Rectal smooth muscle tissue (tissue), 1 donor: ENCODE measurements around the gene EIF4E2.
A peak's percentile ranks its signal among the peaks of the same experiment; 100 is the strongest.

Experiments
- H3K27ac ChIP-seq: one replicate; pipeline ENCODE4 v1.7.0; 2013; ENCODE audit warnings: low read depth, low read length, inconsistent platforms
- H3K27me3 ChIP-seq: one replicate; pipeline ENCODE4 v1.7.0; 2013; ENCODE audit warnings: low read length; ENCODE audit not compliant: control insufficient read depth, insufficient read depth
- H3K36me3 ChIP-seq: one replicate; pipeline ENCODE4 v1.7.0; 2013; ENCODE audit warnings: low read length; ENCODE audit not compliant: control insufficient read depth, insufficient read depth
- H3K4me1 ChIP-seq: one replicate; pipeline ENCODE4 v1.7.0; 2013; ENCODE audit warnings: low read length; ENCODE audit not compliant: control insufficient read depth, insufficient read depth
- H3K4me3 ChIP-seq: one replicate; pipeline ENCODE4 v1.7.0; 2013; ENCODE audit warnings: low read length
- H3K9ac ChIP-seq: one replicate; pipeline ENCODE4 v1.7.0; 2013; ENCODE audit warnings: low read length

The EIF4E2 gene

GRCh38 chr2:232550354-232551249 is at the start of gene EIF4E2, which contains the start of gene TIGD1:
Gene EIF4E2, plus strand, starts transcription at chr2:232550689. Its CDS starts 36 bp downstream, at chr2:232550725.
Gene TIGD1, minus strand, starts transcription at chr2:232550557. Its CDS starts 675 bp downstream, at chr2:232549882.
- H3K9ac ChIP-seq: peak within 1 kb of the TSS; percentile 93
- H3K4me1 ChIP-seq: peaks cover 7% of the 10 kb centered on the region
- peaks cover 6% of the 10 kb centered on the region for H3K36me3 ChIP-seq
- H3K4me3 ChIP-seq: peak within 1 kb of the TSS; percentile 88
- H3K27me3 ChIP-seq: no peaks in the 10 kb centered on the region
- peak within 1 kb of the TSS; percentile 92 for H3K27ac ChIP-seq

GRCh38 chr2:232501331-232501771 is 49.1 kb upstream of the EIF4E2 start:
- H3K4me3 ChIP-seq: no peak overlapping the region
- H3K9ac ChIP-seq: no peak overlapping the region
- H3K27ac ChIP-seq: no peak overlapping the region
- H3K27me3 ChIP-seq: peaks cover 2% of the 10 kb centered on the region
- H3K4me1 ChIP-seq: no peaks in the 10 kb centered on the region
- H3K36me3 ChIP-seq: no peaks in the 10 kb centered on the region

- Histone ChIP-seq H3K4me1 (no peaks in the 10 kb centered on the region), H3K27me3 (peaks cover 2% of the 10 kb centered on the region), H3K9ac (no peak overlapping the region), H3K27ac (no peak overlapping the region), H3K36me3 (no peaks in the 10 kb centered on the region), H3K4me3 (no peak overlapping the region)
Measured at GRCh38 chr2:232501794-232502390, 48.6 kb upstream of the EIF4E2 start.

- H3K4me3 ChIP-seq: no peak overlapping the region
- no peaks in the 10 kb centered on the region for H3K36me3 ChIP-seq
- peaks cover 2% of the 10 kb centered on the region for H3K27me3 ChIP-seq
- H3K9ac ChIP-seq: no peak overlapping the region
- no peak overlapping the region for H3K27ac ChIP-seq
- H3K4me1 ChIP-seq: no peaks in the 10 kb centered on the region
Measured at GRCh38 chr2:232502511-232502910, 48.0 kb upstream of the EIF4E2 start.

GRCh38 chr2:232502911-232503808 is 47.3 kb upstream of the EIF4E2 start:
- H3K27ac ChIP-seq: no peak overlapping the region
- peaks cover 2% of the 10 kb centered on the region for H3K27me3 ChIP-seq
- H3K9ac ChIP-seq: peak overlapping the region; percentile 7
- no peaks in the 10 kb centered on the region for H3K36me3 ChIP-seq
- no peaks in the 10 kb centered on the region for H3K4me1 ChIP-seq
- H3K4me3 ChIP-seq: peak overlapping the region; percentile 51

GRCh38 chr2:232503809-232504323 is 46.6 kb upstream of the EIF4E2 start:
- Histone ChIP-seq H3K27ac (no peak overlapping the region), H3K4me3 (peak overlapping the region; percentile 51)

GRCh38 chr2:232504438-232504837 is 46.1 kb upstream of the EIF4E2 start:
- Histone ChIP-seq H3K27me3 (peaks cover 5% of the 10 kb centered on the region), H3K4me3 (no peak overlapping the region), H3K9ac (no peak overlapping the region), H3K27ac (no peak overlapping the region), H3K36me3 (no peaks in the 10 kb centered on the region), H3K4me1 (no peaks in the 10 kb centered on the region)

More at GRCh38 chr2:232503809-232504323, 46.6 kb upstream of the EIF4E2 start:
- peaks cover 5% of the 10 kb centered on the region for H3K27me3 ChIP-seq
- H3K36me3 ChIP-seq: no peaks in the 10 kb centered on the region
- no peaks in the 10 kb centered on the region for H3K4me1 ChIP-seq
- H3K9ac ChIP-seq: peak overlapping the region; percentile 7

GRCh38 chr2:232505856-232506255 is 44.6 kb upstream of the EIF4E2 start:
- peaks cover 5% of the 10 kb centered on the region for H3K27me3 ChIP-seq

GRCh38 chr2:232506709-232507108 is 43.8 kb upstream of the EIF4E2 start:
- Histone ChIP-seq H3K27me3 (peaks cover 5% of the 10 kb centered on the region), H3K4me3 (no peak overlapping the region), H3K9ac (no peak overlapping the region), H3K36me3 (no peaks in the 10 kb centered on the region), H3K27ac (no peak overlapping the region), H3K4me1 (no peaks in the 10 kb centered on the region)

More at GRCh38 chr2:232505856-232506255, 44.6 kb upstream of the EIF4E2 start:
- no peak overlapping the region for H3K9ac ChIP-seq
- no peak overlapping the region for H3K4me3 ChIP-seq
- H3K27ac ChIP-seq: no peak overlapping the region
- no peaks in the 10 kb centered on the region for H3K36me3 ChIP-seq
- no peaks in the 10 kb centered on the region for H3K4me1 ChIP-seq

- Histone ChIP-seq H3K27ac (no peak overlapping the region), H3K4me1 (no peaks in the 10 kb centered on the region), H3K36me3 (no peaks in the 10 kb centered on the region), H3K4me3 (no peak overlapping the region), H3K9ac (no peak overlapping the region), H3K27me3 (peaks cover 5% of the 10 kb centered on the region)
Measured at GRCh38 chr2:232508251-232508650, 42.2 kb upstream of the EIF4E2 start.

- no peak overlapping the region for H3K4me3 ChIP-seq
- no peaks in the 10 kb centered on the region for H3K36me3 ChIP-seq
- peaks cover 3% of the 10 kb centered on the region for H3K27me3 ChIP-seq
- H3K4me1 ChIP-seq: no peaks in the 10 kb centered on the region
- no peak overlapping the region for H3K9ac ChIP-seq
- H3K27ac ChIP-seq: no peak overlapping the region
Measured at GRCh38 chr2:232511336-232511890, 39.1 kb upstream of the EIF4E2 start.
